K562 (cell line): ENCODE data around the gene ETHE1.

Experiments
- JUND ChIP-seq, 2 experiments: IDR thresholded peaks; 2 replicates in 1 of 2; 3 replicates in 1 of 2; pipeline ENCODE4 v1.6.1; 2011; ENCODE audit warnings: borderline replicate concordance in 2 of 2, low read depth in 2 of 2, low read length in 2 of 2, improper control_type of control experiment in 1 of 2, missing biosample characterization in 1 of 2, missing genetic modification characterization in 1 of 2, missing genetic modification reagents in 1 of 2
- TCF7 ChIP-seq: sonication (generic); IDR thresholded peaks from 2 replicates; pipeline ENCODE4 v1.6.1; 2016; ENCODE audit warnings: antibody characterized with exemption, borderline replicate concordance
- TEAD4 ChIP-seq, 2 experiments: sonication (generic) in 1 of 2; formaldehyde crosslinking in 1 of 2; IDR thresholded peaks; 2 replicates each; pipeline versions ENCODE4 v1.6.1 to v1.8.0; 2012 to 2022; ENCODE audit warnings: borderline replicate concordance in 1 of 2, inconsistent platforms in 1 of 2, low read length in 1 of 2, mild to moderate bottlenecking in 1 of 2, missing genetic modification reagents in 1 of 2
- ZFP36 ChIP-seq: fragments of 150-350 bp; IDR thresholded peaks from 2 replicates; pipeline ENCODE4 v1.6.1; 2018; ENCODE audit warnings: low read length, low read depth; ENCODE audit not compliant: partially characterized antibody
- ZNF77 ChIP-seq: fragments of 250-450 bp; sonication (Bioruptor Pico); IDR thresholded peaks from 2 replicates; pipeline ENCODE4 v1.5.0; 2020
- TF ChIP-seq, protein P1 (sequence below): fragments of 150-350 bp; conservative IDR thresholded peaks from 2 replicates; pipeline ENCODE4 v1.6.1; 2014; ENCODE audit warnings: low read length
- TF ChIP-seq, protein P2 (sequence below): fragments of 250-450 bp; sonication (Bioruptor Pico); IDR thresholded peaks from 2 replicates; pipeline ENCODE4 v1.5.0; 2020; ENCODE audit warnings: mild to moderate bottlenecking
- TF ChIP-seq, protein P3 (sequence below): sonication (generic); formaldehyde crosslinking; IDR thresholded peaks from 2 replicates; pipeline ENCODE4 v1.8.1; 2023; ENCODE audit warnings: mild to moderate bottlenecking, missing genetic modification reagents
- TF ChIP-seq, protein P4 (sequence below), 3 experiments: IDR thresholded peaks in 2 of 3; conservative IDR thresholded peaks in 1 of 3; 2 replicates each; pipeline ENCODE4 v1.5.1; 2011 to 2012; ENCODE audit warnings: low read length in 3 of 3, mild to moderate bottlenecking in 3 of 3, control low read depth in 2 of 3, improper control_type of control experiment in 1 of 3, inconsistent platforms in 1 of 3, low read depth in 1 of 3, mixed read lengths in 1 of 3, moderate library complexity in 1 of 3; ENCODE audit not compliant: insufficient read depth in 2 of 3

DNA sequence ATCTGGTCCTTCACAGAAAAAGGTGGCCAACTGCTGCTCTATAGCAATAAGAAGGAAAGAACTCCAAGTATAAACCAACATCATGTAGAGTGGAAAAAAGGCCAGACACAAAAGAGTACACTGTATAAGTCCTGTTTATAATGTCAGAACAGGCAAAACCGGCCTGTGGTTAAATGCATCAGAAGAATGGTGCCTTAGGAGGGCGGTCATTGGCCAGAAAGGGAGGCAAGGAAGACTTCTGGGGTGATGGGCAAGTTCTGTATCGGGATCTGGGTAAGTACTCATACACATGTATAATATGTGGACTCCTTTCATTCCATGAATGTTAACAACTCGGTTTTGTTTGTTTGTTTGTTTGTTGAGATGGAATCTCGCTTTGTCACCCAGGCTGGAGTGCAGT, 4.1 kb downstream of the ETHE1 start:
- TF ChIP-seq JUND (IDR thresholded peaks at IDR 0.05; ENCODE audit: borderline replicate concordance, low read depth, low read length) = no peak
- no peak for TF ChIP-seq JUND (tag; IDR thresholded peaks at IDR 0.05; ENCODE audit: borderline replicate concordance, low read depth, low read length)
- TF ChIP-seq, protein P1, sequence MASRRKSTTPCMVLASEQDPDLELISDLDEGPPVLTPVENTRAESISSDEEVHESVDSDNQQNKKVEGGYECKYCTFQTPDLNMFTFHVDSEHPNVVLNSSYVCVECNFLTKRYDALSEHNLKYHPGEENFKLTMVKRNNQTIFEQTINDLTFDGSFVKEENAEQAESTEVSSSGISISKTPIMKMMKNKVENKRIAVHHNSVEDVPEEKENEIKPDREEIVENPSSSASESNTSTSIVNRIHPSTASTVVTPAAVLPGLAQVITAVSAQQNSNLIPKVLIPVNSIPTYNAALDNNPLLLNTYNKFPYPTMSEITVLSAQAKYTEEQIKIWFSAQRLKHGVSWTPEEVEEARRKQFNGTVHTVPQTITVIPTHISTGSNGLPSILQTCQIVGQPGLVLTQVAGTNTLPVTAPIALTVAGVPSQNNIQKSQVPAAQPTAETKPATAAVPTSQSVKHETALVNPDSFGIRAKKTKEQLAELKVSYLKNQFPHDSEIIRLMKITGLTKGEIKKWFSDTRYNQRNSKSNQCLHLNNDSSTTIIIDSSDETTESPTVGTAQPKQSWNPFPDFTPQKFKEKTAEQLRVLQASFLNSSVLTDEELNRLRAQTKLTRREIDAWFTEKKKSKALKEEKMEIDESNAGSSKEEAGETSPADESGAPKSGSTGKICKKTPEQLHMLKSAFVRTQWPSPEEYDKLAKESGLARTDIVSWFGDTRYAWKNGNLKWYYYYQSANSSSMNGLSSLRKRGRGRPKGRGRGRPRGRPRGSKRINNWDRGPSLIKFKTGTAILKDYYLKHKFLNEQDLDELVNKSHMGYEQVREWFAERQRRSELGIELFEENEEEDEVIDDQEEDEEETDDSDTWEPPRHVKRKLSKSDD = no peak
- no peak for TF ChIP-seq ZNF77 (CRISPR knock-in tag)
- TF ChIP-seq, protein P2, sequence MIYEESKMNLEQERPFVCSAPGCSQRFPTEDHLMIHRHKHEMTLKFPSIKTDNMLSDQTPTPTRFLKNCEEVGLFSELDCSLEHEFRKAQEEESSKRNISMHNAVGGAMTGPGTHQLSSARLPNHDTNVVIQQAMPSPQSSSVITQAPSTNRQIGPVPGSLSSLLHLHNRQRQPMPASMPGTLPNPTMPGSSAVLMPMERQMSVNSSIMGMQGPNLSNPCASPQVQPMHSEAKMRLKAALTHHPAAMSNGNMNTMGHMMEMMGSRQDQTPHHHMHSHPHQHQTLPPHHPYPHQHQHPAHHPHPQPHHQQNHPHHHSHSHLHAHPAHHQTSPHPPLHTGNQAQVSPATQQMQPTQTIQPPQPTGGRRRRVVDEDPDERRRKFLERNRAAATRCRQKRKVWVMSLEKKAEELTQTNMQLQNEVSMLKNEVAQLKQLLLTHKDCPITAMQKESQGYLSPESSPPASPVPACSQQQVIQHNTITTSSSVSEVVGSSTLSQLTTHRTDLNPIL = no peak
- TF ChIP-seq, protein P3, sequence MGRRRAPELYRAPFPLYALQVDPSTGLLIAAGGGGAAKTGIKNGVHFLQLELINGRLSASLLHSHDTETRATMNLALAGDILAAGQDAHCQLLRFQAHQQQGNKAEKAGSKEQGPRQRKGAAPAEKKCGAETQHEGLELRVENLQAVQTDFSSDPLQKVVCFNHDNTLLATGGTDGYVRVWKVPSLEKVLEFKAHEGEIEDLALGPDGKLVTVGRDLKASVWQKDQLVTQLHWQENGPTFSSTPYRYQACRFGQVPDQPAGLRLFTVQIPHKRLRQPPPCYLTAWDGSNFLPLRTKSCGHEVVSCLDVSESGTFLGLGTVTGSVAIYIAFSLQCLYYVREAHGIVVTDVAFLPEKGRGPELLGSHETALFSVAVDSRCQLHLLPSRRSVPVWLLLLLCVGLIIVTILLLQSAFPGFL = no peak
- TF ChIP-seq TEAD4 (IDR thresholded peaks at IDR 0.05; ENCODE audit: low read length) = no peak
- no peak for TF ChIP-seq TEAD4 (CRISPR knock-in tag; IDR thresholded peaks at IDR 0.05; ENCODE audit: borderline replicate concordance)
- TF ChIP-seq, protein P4, sequence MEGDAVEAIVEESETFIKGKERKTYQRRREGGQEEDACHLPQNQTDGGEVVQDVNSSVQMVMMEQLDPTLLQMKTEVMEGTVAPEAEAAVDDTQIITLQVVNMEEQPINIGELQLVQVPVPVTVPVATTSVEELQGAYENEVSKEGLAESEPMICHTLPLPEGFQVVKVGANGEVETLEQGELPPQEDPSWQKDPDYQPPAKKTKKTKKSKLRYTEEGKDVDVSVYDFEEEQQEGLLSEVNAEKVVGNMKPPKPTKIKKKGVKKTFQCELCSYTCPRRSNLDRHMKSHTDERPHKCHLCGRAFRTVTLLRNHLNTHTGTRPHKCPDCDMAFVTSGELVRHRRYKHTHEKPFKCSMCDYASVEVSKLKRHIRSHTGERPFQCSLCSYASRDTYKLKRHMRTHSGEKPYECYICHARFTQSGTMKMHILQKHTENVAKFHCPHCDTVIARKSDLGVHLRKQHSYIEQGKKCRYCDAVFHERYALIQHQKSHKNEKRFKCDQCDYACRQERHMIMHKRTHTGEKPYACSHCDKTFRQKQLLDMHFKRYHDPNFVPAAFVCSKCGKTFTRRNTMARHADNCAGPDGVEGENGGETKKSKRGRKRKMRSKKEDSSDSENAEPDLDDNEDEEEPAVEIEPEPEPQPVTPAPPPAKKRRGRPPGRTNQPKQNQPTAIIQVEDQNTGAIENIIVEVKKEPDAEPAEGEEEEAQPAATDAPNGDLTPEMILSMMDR (IDR thresholded peaks at IDR 0.05 in 2 of 3, conservative IDR thresholded peaks at IDR 0.05 in 1 of 3; ENCODE audit: insufficient read depth in 2 of 3, low read depth in 1 of 3, low read length in 3 of 3) = no peak
- no peak for TF ChIP-seq TCF7
- no peak for TF ChIP-seq ZFP36
